NCI-H2227 treated with DMSO at 0.1 percent for 48 hours (cell line): ENCODE data around the gene PXMP4.
"Not testable (repeated sequence)": the region's sequence is repeated elsewhere in the genome, so short reads cannot be mapped to it uniquely, and the experiment has no call there.

Experiments
- DNase-seq: peaks from one replicate; lab custom pipeline; 2025; lab: John Stamatoyannopoulos, UW

PXMP4 gene, protein sequence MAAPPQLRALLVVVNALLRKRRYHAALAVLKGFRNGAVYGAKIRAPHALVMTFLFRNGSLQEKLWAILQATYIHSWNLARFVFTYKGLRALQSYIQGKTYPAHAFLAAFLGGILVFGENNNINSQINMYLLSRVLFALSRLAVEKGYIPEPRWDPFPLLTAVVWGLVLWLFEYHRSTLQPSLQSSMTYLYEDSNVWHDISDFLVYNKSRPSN

DNA sequence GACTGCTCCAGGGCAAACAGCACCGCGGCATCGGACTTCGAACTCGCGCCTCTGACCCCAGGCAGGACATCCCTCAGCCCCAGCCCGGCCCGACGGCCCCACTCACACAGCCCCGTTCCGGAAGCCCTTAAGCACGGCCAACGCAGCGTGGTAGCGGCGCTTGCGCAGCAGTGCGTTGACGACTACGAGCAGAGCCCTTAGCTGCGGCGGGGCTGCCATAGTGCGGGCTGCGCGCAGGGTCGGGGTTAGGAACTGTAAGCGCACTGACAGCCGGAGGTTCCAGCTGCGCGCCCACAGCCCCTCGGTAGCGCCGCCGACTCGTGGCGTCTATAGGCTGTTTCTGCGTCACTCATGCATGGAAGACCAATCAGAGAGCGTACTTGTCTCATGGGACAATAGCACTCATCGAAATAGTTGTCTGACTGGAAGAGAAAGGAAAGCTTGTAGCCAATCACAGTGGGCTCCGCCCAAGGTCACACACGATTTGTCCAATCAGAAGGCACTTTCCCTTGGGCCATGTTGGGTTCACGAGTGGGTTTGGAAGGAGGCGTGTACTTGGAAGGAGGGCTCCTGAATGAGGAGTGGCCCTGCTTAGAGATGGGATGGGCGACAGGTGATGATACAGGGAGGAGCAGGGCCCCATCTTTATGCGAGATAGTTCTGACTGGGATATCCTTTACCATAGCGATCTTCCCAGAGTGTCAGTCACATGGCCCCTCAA, at the start of gene PXMP4:
Gene PXMP4 (minus strand): TSS at position 322 of the 721 bp plus-strand sequence. CDS start 103 bp downstream, at position 219.
- DNase-seq: peak; percentile 98

DNA sequence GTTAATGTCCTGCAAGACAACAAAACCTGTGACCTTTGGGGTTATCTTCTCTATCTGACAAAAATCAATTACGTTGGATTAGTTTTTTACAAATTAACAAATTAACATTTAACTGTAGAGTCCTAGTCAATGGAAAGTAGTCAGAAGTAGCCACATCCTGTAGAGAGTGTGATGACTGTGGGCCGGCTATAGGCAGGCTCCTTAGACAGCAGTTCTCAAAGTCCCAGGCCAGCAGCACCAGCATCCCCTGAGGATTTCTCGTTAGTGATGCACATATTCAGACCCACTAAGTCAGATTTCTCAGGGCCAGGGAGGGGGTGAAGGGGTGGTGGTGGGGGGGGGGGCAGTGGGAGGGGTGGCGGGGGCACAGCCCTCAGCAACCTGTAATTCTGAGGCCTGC, 48.9 kb upstream of the PXMP4 start:
- DNase-seq: no peak

- no peak for DNase-seq
Measured at GRCh38 chr20:33767777-33768138, 47.6 kb upstream of the PXMP4 start.

DNA sequence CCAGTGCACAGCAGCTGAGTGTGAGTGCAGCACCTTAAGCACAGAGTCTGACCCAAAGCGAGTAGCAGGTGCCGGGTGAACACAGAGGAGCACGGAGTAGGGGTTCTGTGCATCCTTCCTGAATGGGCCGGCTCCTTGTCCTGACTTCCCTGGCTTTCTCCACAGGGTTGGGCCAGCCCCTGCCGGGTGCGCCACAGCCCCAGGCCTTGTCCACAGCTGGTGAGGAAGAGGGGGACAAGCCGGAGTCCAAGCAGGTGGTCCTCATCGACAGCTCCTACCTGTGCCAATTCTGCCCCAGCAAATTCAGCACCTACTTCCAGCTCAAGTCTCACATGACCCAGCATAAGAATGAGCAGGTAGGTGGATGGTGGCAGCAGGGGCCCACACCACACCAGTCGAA, 46.6 kb upstream of the PXMP4 start:
- no peak for DNase-seq

- DNase-seq: no peak
Measured at GRCh38 chr20:33765592-33765991, 45.5 kb upstream of the PXMP4 start.

DNA sequence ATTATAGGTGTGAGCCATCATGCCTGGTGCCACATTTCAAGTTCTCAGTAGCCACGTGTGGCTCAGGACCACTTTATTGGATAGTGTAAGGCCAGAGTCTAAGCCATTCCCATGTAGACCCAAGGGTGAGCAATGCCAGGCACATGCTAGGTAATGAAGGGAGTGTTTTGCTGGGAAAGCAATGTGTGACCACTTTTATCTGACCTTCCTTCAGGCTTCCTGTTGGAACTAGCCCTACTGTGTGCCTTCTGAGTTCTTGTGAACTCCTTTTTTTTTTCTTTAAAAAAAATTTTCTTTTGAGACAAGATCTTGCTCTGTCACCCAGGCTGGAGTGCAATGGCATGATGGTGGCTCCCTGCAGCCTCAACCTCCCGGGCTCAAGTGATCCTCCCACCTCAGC, 45.0 kb upstream of the PXMP4 start:
- no peak for DNase-seq

- no peak for DNase-seq
Measured at GRCh38 chr20:33761698-33762250, 41.7 kb upstream of the PXMP4 start.

- DNase-seq: no peak
Measured at GRCh38 chr20:33757458-33757857, 37.3 kb upstream of the PXMP4 start.

- DNase-seq: no peak
Measured at GRCh38 chr20:33757046-33757445, 36.9 kb upstream of the PXMP4 start.

GRCh38 chr20:33755936-33756490, 35.9 kb upstream of the PXMP4 start:
- not testable (repeated sequence) for DNase-seq

- DNase-seq: no peak
Measured at GRCh38 chr20:33753763-33754162, 33.7 kb upstream of the PXMP4 start.

DNA sequence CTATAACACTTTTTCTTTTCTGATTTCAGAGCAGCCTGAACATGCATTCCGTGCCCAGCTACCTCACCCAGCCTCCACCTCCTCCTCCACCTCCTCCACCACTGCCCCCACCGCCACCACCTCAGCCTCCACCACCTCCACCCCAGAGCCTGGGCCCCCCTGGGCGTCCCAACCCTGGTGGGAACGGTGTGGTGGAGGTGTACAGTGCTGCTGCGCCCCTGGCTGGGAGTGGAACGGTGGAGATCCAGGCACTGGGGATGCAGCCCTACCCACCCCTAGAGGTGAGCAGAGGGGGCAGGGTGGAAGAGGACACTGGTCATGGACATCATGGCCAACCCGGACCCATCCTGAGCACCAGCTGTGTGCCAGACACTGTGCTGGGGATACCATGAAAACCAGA, 33.0 kb upstream of the PXMP4 start:
- no peak for DNase-seq

GRCh38 chr20:33751775-33752174, 31.7 kb upstream of the PXMP4 start:
- DNase-seq: no peak

DNA sequence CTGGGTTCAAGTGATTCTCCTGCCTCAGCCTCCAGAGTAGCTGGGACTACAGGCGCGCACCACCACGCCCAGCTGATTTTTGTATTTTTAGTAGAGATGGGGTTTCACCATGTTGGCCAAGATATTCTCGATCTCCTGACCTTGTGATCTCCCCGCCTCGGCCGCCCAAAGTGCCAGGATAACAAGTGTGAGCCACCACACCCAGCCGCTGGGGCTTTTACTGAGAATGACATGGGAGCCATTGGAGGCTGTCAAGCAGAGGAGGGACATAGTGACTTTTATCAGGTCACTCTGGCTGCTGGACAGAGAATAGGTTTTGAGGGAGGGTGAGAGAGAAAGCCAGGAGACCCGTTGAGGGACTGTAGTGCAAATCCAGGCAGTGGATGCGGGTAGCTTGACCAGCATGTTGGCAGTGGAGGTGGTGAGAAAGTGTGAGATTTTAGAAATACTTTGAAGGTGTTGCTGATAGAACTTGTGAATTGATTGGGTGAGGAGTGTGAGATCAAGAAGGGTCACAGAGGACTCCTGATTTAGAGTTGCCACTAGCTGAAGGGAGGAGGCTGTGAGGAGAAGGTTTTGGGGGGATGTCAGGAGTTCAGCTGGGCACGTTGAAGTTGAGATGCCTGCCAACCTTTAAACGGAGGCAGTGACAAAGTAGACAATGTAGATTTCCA, 26.4 kb upstream of the PXMP4 start:
- no peak for DNase-seq

GRCh38 chr20:33744773-33745385, 24.8 kb upstream of the PXMP4 start:
- no peak for DNase-seq

DNA sequence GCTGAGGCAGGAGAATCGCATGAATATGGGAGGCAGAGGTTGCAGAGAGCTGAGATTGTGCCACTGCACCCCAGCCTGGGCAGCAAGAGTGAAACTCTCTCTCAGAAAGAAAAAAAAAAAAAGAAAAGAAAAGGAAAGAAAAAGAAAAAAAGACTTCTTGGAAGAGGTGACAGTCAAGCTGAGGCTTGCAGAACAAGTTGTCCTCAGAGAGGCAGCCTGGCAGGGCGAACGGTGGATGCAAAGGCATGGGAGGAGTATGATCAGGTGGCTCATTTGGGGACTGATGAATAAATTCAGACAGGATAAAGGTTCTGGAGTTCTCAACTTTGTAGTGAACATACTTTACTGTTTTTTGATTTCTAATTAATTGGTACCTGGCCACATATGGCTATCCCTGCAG, 24.1 kb upstream of the PXMP4 start:
- no peak for DNase-seq

- DNase-seq: no peak
Measured at GRCh38 chr20:33740189-33740588, 20.1 kb upstream of the PXMP4 start.

DNA sequence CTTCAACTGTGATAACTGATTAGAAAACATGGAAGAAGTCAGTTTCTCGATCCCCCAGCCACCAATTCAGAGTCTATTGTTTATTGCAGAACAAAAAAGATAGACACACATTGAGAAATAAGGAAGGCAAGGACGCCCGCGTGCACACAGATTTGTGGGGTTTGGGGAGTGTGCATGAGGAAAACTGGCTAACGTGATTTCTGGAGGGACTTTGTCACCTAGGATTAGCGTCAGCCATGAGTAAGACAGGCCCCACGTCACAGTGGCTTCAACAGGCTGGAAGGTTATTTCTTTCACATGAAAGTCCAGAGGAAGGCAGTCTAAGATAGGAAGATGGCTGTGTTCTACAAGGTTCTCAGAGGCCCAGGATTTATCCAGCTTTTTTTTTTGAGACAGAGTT, 19.4 kb upstream of the PXMP4 start:
- no peak for DNase-seq

- no peak for DNase-seq
Measured at GRCh38 chr20:33736962-33737361, 16.9 kb upstream of the PXMP4 start.

GRCh38 chr20:33733654-33734576, 13.8 kb upstream of the PXMP4 start:
- DNase-seq: no peak
